Omental fat pad (tissue), 4 donors: ENCODE results near the gene MRPL34. TPM values are rescaled to one million over a fixed set of nuclear protein-coding genes. Genes with fewer than 3 reads are reported as not detected.
A peak's percentile ranks its signal among the peaks of the same experiment; 100 is the strongest.

Experiments used
- ATAC-seq: fragments of 150-250 bp; one replicate; pipeline ENCODE4 v1.9.1; 2016; ENCODE audit warnings: mild to moderate bottlenecking, moderate library complexity; ENCODE audit not compliant: low FRiP score
- DNase-seq: peaks from one replicate; pipeline ENCODE4 v3.0.0-alpha.2; 2019; ENCODE audit warnings: low spot score
- CTCF ChIP-seq, 3 donors: fragments of 450-650 bp; IDR thresholded peaks; one replicate each; pipeline ENCODE4 v1.5.1; 2016 to 2017; ENCODE audit warnings: antibody characterized with exemption in 3 of 3, mild to moderate bottlenecking in 3 of 3, moderate library complexity in 2 of 3
- total RNA-seq, 4 donors: library from RNA; depleted of rRNA; stranded (reverse); fragments of >200 nt; gene quantifications; one replicate each; pipeline ENCODE4 v1.1.0, GENCODE V29; 2016

The MRPL34 gene
- total RNA-seq, 4 donors from 2014 or later = 87.9 to 134 (median 119) TPM

DNA sequence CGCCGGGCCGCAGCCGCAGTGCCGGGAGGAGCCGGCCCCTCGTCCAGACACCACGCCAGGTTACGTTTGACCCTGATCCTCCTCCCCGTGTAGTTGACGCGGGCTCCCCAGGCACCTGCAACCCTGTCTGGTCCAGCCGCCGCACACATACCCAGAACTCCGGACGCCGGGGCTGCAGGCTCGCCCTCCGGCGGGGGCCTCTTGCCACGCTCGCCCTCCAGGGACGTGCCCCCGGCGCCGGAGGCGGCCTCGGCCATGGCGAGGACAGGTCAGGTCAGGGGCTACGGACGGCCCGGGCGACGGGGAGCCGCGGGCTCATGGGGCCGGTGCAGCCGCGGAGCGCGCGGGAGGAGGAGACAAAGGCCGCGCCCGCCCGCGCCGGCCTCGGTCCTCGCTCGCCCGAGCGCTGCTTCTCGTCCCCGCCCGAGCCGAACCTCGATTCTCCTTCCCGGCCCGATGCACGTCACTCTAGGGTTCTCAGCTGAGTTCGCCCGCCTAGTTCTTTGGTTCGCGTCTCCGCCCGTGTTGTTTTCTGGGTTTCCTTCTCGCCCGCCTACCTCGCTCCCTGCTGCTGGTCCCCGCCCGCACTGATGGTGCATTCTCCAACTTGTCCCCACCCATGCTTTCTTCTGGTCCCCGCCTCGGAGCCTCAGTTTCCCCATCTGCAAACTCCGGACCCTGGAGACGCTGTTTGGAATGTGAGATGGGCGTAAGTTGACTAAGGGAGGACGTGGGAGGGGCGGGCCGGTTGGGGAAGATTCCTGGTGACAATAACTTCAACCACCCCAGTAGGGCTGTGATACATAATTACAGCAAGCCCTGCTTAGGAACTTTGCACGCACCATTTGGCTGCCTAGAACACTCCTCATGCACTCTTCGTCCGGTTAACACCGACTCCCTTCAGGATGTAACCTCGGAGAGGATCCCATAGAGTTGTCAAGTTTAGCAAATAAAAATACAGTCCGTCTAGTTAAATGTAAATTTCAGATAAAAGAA lies 29.0 kb downstream of the MRPL34 start, which contains the start of gene ANO8:
TSS of gene ANO8 (minus strand) at position 442 of the 996 bp plus-strand sequence. CDS start at position 257, 185 bp downstream.
- TF ChIP-seq CTCF (IDR thresholded peaks at IDR 0.05) = no peak
- DNase-seq (peak; percentile 74), ATAC-seq (peak; percentile 73)

GRCh38 chr19:17335575-17335974 lies 29.9 kb downstream of the MRPL34 start:
- no peak for DNase-seq
- TF ChIP-seq CTCF (IDR thresholded peaks at IDR 0.05) = no peak
- ATAC-seq = no peak

DNA sequence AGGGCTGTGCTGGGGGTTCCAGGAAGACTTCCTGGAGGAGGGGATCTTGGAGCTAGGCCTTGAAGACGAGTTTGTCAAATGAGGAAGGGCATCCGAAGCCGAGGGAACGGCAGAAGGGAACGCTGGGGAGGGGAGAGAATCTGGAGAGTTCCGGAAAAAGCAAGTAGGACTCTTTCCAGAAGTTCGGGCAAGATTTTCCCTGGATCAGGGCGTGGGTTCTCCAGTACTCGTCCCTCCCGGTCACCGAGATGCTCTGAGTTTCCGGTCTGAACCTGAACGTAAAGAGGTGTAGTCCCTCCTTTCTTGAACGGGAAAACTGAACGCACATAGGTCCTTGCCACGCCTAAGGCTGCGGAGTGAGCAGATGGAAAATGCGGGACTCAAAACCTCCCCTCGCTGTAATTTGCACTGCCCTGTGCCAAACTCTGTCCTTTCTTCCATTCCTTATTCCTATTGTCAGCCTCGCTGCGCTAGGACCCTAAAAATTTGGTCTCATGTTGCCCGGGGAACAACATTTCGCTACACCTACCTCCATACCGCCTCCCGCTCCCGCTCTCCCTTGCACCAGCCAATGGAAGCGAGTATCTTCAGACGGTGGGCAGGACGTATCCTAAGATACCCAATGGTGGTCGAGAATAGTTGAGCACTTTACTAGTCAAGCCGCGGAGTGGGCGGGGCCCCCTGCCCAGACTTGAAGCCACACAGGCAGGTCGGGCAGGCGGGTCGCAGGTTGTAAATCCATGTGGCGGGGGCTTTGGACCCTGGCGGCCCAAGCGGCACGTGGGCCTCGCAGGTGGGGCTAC lies 31.4 kb downstream of the MRPL34 start, which contains the start of gene GTPBP3:
TSS of gene GTPBP3 (plus strand) at position 682 of the 803 bp plus-strand sequence. CDS start at position 741, 59 bp downstream.
- ATAC-seq = peak; percentile 88
- no peak for TF ChIP-seq CTCF (IDR thresholded peaks at IDR 0.05)
- DNase-seq = peak; percentile 92

GRCh38 chr19:17337675-17338432 lies 32.2 kb downstream of the MRPL34 start:
- DNase-seq (no peak), ATAC-seq (no peak)
- no peak for TF ChIP-seq CTCF (IDR thresholded peaks at IDR 0.05)

- DNase-seq (no peak), ATAC-seq (no peak)
- TF ChIP-seq CTCF (IDR thresholded peaks at IDR 0.05) = no peak
Observed at GRCh38 chr19:17338433-17339078, 32.9 kb downstream of the MRPL34 start.
